WTC11 (cell line): ENCODE data around the gene ABHD17B.

Experiments
- CTCF ChIP-seq: fragments of 200-600 bp; IDR thresholded peaks from 2 replicates; pipeline ENCODE4 v1.8.0; 2022; ENCODE audit warnings: antibody characterized with exemption
- HMGXB4 ChIP-seq: sonication (generic); formaldehyde crosslinking; IDR thresholded peaks from 2 replicates; pipeline ENCODE4 v1.8.1; 2023; ENCODE audit warnings: mild to moderate bottlenecking, moderate library complexity, missing genetic modification reagents
- PRDM15 ChIP-seq: sonication (generic); formaldehyde crosslinking; IDR thresholded peaks from 2 replicates; pipeline ENCODE4 v1.8.0; 2022; ENCODE audit warnings: missing genetic modification reagents

GRCh38 chr9:71858812-71859211 is 52.2 kb downstream of the ABHD17B start:
- no peak for TF ChIP-seq CTCF
- no peak for TF ChIP-seq PRDM15 (CRISPR knock-in tag)
- no peak for TF ChIP-seq HMGXB4
